Measurements from ENCODE around the gene MNS1.

DNA sequence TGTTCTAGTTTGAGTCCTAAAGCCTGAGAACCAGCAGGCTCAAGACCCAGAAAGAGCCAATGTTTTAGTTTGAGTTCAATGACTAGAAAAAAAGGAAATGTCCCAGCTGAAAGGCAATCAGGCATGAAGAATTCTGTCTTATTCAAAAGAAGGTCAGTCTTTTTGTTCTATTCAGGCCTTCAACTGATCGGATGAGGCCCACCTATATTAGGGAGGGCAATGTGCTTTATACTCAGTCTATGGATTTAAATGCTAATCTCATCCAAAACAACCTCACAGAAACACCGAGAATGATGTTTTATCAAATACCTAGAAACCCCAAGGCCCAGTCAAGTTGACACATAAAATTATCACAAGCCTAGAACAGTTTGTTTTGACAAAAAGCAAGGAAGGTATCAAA is 4.0 kb downstream of the MNS1 start:
- TF ChIP-seq, protein P1, sequence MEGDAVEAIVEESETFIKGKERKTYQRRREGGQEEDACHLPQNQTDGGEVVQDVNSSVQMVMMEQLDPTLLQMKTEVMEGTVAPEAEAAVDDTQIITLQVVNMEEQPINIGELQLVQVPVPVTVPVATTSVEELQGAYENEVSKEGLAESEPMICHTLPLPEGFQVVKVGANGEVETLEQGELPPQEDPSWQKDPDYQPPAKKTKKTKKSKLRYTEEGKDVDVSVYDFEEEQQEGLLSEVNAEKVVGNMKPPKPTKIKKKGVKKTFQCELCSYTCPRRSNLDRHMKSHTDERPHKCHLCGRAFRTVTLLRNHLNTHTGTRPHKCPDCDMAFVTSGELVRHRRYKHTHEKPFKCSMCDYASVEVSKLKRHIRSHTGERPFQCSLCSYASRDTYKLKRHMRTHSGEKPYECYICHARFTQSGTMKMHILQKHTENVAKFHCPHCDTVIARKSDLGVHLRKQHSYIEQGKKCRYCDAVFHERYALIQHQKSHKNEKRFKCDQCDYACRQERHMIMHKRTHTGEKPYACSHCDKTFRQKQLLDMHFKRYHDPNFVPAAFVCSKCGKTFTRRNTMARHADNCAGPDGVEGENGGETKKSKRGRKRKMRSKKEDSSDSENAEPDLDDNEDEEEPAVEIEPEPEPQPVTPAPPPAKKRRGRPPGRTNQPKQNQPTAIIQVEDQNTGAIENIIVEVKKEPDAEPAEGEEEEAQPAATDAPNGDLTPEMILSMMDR (IDR thresholded peaks at IDR 0.05 in 2 of 3, conservative IDR thresholded peaks at IDR 0.05 in 1 of 3; ENCODE audit: insufficient read depth in 2 of 3, low read depth in 1 of 3, low read length in 3 of 3) = no peak
- TF ChIP-seq POLR2AphosphoS5 (IDR thresholded peaks at IDR 0.05; ENCODE audit: control insufficient read depth, insufficient read depth, low read depth, low read length) (no peak), MYC (IDR thresholded peaks at IDR 0.05; ENCODE audit: low read depth, low read length) (no peak), MYC (CRISPR knock-in tag; IDR thresholded peaks at IDR 0.05; ENCODE audit: borderline replicate concordance, low read depth) (no peak), RAD21 (CRISPR knock-in tag; conservative IDR thresholded peaks at IDR 0.05 in 1 of 2, IDR thresholded peaks at IDR 0.05 in 1 of 2) (no peak), JUND (IDR thresholded peaks at IDR 0.05; ENCODE audit: borderline replicate concordance, low read depth, low read length) (no peak), JUND (tag; IDR thresholded peaks at IDR 0.05; ENCODE audit: borderline replicate concordance, low read depth, low read length) (no peak), SMAD1 (IDR thresholded peaks at IDR 0.05; ENCODE audit: low read depth, low read length, partially characterized antibody) (no peak), ZBTB1 (CRISPR knock-in tag; IDR thresholded peaks at IDR 0.05; ENCODE audit: borderline replicate concordance, low read depth) (no peak), PHF21A (IDR thresholded peaks at IDR 0.05; ENCODE audit: borderline replicate concordance, low read depth) (no peak), YBX1 (IDR thresholded peaks at IDR 0.05) (no peak), SPI1 (IDR thresholded peaks at IDR 0.05; ENCODE audit: borderline replicate concordance, low read depth, low read length) (no peak)
- TF ChIP-seq, protein P2, sequence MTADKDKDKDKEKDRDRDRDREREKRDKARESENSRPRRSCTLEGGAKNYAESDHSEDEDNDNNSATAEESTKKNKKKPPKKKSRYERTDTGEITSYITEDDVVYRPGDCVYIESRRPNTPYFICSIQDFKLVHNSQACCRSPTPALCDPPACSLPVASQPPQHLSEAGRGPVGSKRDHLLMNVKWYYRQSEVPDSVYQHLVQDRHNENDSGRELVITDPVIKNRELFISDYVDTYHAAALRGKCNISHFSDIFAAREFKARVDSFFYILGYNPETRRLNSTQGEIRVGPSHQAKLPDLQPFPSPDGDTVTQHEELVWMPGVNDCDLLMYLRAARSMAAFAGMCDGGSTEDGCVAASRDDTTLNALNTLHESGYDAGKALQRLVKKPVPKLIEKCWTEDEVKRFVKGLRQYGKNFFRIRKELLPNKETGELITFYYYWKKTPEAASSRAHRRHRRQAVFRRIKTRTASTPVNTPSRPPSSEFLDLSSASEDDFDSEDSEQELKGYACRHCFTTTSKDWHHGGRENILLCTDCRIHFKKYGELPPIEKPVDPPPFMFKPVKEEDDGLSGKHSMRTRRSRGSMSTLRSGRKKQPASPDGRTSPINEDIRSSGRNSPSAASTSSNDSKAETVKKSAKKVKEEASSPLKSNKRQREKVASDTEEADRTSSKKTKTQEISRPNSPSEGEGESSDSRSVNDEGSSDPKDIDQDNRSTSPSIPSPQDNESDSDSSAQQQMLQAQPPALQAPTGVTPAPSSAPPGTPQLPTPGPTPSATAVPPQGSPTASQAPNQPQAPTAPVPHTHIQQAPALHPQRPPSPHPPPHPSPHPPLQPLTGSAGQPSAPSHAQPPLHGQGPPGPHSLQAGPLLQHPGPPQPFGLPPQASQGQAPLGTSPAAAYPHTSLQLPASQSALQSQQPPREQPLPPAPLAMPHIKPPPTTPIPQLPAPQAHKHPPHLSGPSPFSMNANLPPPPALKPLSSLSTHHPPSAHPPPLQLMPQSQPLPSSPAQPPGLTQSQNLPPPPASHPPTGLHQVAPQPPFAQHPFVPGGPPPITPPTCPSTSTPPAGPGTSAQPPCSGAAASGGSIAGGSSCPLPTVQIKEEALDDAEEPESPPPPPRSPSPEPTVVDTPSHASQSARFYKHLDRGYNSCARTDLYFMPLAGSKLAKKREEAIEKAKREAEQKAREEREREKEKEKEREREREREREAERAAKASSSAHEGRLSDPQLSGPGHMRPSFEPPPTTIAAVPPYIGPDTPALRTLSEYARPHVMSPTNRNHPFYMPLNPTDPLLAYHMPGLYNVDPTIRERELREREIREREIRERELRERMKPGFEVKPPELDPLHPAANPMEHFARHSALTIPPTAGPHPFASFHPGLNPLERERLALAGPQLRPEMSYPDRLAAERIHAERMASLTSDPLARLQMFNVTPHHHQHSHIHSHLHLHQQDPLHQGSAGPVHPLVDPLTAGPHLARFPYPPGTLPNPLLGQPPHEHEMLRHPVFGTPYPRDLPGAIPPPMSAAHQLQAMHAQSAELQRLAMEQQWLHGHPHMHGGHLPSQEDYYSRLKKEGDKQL (CRISPR knock-in tag; IDR thresholded peaks at IDR 0.05; ENCODE audit: borderline replicate concordance) = no peak

Measured in K562 (cell line).